ENCODE data around the gene PAFAH1B1. TPM values are rescaled to one million over a fixed set of nuclear protein-coding genes. Genes with fewer than 3 reads are reported as not detected.

PAFAH1B1 gene
- total and polyA plus RNA-seq, 10 of the 15 experiments (the other 5 are each of a cell fraction or from before 2014, with no cell fraction given), result 28.9 to 107 (median 49.1) TPM

- H3K4me2 ChIP-seq (ENCODE audit: control insufficient read depth, insufficient read depth), result no peak overlapping the region
- H3K9me3 ChIP-seq (replicated peaks; ENCODE audit: control insufficient read depth, insufficient read depth, low read length), result no peaks in the 10 kb centered on the region
- DNase-seq (ENCODE audit: low read depth, low spot score), result no peak
- peaks cover 0 to 39% of the 10 kb centered on the region in 2 experiments; a peak in 2 of 4 replicates for H3K36me3 ChIP-seq (ENCODE audit: control insufficient read depth in 2 of 2, insufficient read depth in 2 of 2, low read length in 1 of 2)
- BruUV-seq (replicated peaks), result no TSS peak
- no peak overlapping the region for H3K9ac ChIP-seq (ENCODE audit: control insufficient read depth, insufficient read depth, low read length)
- WGBS (ENCODE audit: insufficient coverage, insufficient replicate concordance, low lambda C conversion rate, missing lambda C conversion rate), result 96% methylated on average over 42 of the region's 62 CpGs
- H4K20me1 ChIP-seq (ENCODE audit: control insufficient read depth, insufficient read depth), result no peaks in the 10 kb centered on the region
- in situ Hi-C loops (cut with MboI), result no loop called here
- H3K27ac ChIP-seq (ENCODE audit: control insufficient read depth, insufficient read depth), result no peak overlapping the region
- ChIA-PET CTCF (no interaction called here), RAD21 (ENCODE audit: unreplicated experiment) (no interaction called here), POLR2A (no interaction called here), SMC1A (ENCODE audit: uncharacterized antibody, unreplicated experiment) (no interaction called here)
- FAIRE-seq, result no peak
- no peaks in the 10 kb centered on the region for H3K79me2 ChIP-seq (ENCODE audit: control insufficient read depth, insufficient read depth, low read length)
- no peak overlapping the region for H2AFZ ChIP-seq (ENCODE audit: control insufficient read depth, low read depth, low read length)
- H3K4me1 ChIP-seq (ENCODE audit: control insufficient read depth, insufficient read depth, low read length), result no peaks in the 10 kb centered on the region
- intact Hi-C loops (cut with micrococcal nuclease; ENCODE audit: unreplicated experiment), result no loop called here
- ATAC-seq, result no peak
- no peaks in the 10 kb centered on the region for H3K27me3 ChIP-seq (replicated peaks in 1 of 2; ENCODE audit: control insufficient read depth in 2 of 2, insufficient read depth in 2 of 2, low read length in 1 of 2)
- H3K4me3 ChIP-seq, result no peak overlapping the region
- no peak for TF ChIP-seq LARP7 (IDR thresholded peaks at IDR 0.05)
- no peak for TF ChIP-seq IRF4 (IDR thresholded peaks at IDR 0.05; ENCODE audit: low read depth, low read length)
- no peak for TF ChIP-seq MTA3 (IDR thresholded peaks at IDR 0.05; ENCODE audit: borderline replicate concordance, low read length)
- TF ChIP-seq TBL1XR1 (IDR thresholded peaks at IDR 0.05; ENCODE audit: low read depth, low read length), result no peak
- no peak for TF ChIP-seq RAD21 (IDR thresholded peaks at IDR 0.05; ENCODE audit: insufficient read depth, low read depth, low read length)
- no peak for TF ChIP-seq TCF3 (IDR thresholded peaks at IDR 0.05; ENCODE audit: borderline replicate concordance, insufficient read depth, low read depth, low read length)
- no peak for TF ChIP-seq CEBPZ (IDR thresholded peaks at IDR 0.05; ENCODE audit: low read depth, low read length)
- TF ChIP-seq MXI1 (IDR thresholded peaks at IDR 0.05; ENCODE audit: low read depth, low read length), result no peak
- TF ChIP-seq TARDBP (IDR thresholded peaks at IDR 0.05; ENCODE audit: borderline replicate concordance), result no peak
- no peak for TF ChIP-seq SIX5 (IDR thresholded peaks at IDR 0.05; ENCODE audit: low read depth, low read length, severe bottlenecking)
- TF ChIP-seq CUX1 (IDR thresholded peaks at IDR 0.05; ENCODE audit: insufficient replicate concordance, low read depth, low read length), result no peak
- TF ChIP-seq CREB1 (IDR thresholded peaks at IDR 0.05; ENCODE audit: low read depth), result no peak
- TF ChIP-seq POLR2AphosphoS5 (IDR thresholded peaks at IDR 0.05; ENCODE audit: low read length), result no peak
- TF ChIP-seq, protein P1, sequence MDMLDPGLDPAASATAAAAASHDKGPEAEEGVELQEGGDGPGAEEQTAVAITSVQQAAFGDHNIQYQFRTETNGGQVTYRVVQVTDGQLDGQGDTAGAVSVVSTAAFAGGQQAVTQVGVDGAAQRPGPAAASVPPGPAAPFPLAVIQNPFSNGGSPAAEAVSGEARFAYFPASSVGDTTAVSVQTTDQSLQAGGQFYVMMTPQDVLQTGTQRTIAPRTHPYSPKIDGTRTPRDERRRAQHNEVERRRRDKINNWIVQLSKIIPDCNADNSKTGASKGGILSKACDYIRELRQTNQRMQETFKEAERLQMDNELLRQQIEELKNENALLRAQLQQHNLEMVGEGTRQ (IDR thresholded peaks at IDR 0.05; ENCODE audit: borderline replicate concordance, low read depth, low read length), result no peak
- TF ChIP-seq POLR2A (IDR thresholded peaks at IDR 0.05; ENCODE audit: low read depth, low read length), result no peak
Measured at GRCh38 chr17:2691069-2691871, 97.8 kb downstream of the PAFAH1B1 start.
